ENCODE measurements around the gene GTSE1.
"Not testable (repeated sequence)": the region's sequence is repeated elsewhere in the genome, so short reads cannot be mapped to it uniquely, and the experiment has no call there.

GTSE1 gene

GRCh38 chr22:46296257-46297150, at the start of gene GTSE1:
GTSE1 (plus strand) TSS chr22:46296870; CDS start chr22:46297401, 531 bp downstream.
- DNase-seq, result peak; percentile 96

- DNase-seq, result no peak
Measured at GRCh38 chr22:46247443-46247975, 49.2 kb upstream of the GTSE1 start.

GRCh38 chr22:46250035-46250782, 46.5 kb upstream of the GTSE1 start, which contains the start of gene CDPF1:
CDPF1 (minus strand) TSS chr22:46250293; CDS start chr22:46248284, 2,009 bp downstream.
- DNase-seq, result peak; percentile 94

- DNase-seq, result peak; percentile 12
Measured at GRCh38 chr22:46250783-46251125, 45.9 kb upstream of the GTSE1 start.

- DNase-seq, result no peak
Measured at GRCh38 chr22:46251266-46251665, 45.4 kb upstream of the GTSE1 start.

GRCh38 chr22:46251816-46252380, 44.8 kb upstream of the GTSE1 start:
- no peak for DNase-seq

- DNase-seq, result no peak
Measured at GRCh38 chr22:46256358-46256958, 40.2 kb upstream of the GTSE1 start.

- no peak for DNase-seq
Measured at GRCh38 chr22:46259374-46259773, 37.3 kb upstream of the GTSE1 start.

- DNase-seq, result no peak
Measured at GRCh38 chr22:46260038-46260437, 36.6 kb upstream of the GTSE1 start.

GRCh38 chr22:46262449-46263215, 34.0 kb upstream of the GTSE1 start:
- peak; percentile 28 for DNase-seq

- no peak for DNase-seq
Measured at GRCh38 chr22:46263216-46263590, 33.5 kb upstream of the GTSE1 start, which contains the start of gene PKDREJ. PKDREJ (minus strand) TSS chr22:46263343; CDS start chr22:46263322, 21 bp downstream.

- DNase-seq, result not testable (repeated sequence)
Measured at GRCh38 chr22:46264520-46264919, 32.1 kb upstream of the GTSE1 start.

- DNase-seq, result not testable (repeated sequence)
Measured at GRCh38 chr22:46265627-46266026, 31.0 kb upstream of the GTSE1 start.

- DNase-seq, result peak; percentile 48
Measured at GRCh38 chr22:46267431-46268279, 29.0 kb upstream of the GTSE1 start, which contains the start of gene TTC38. TTC38 (plus strand) TSS chr22:46268008; CDS start chr22:46268040, 32 bp downstream.

- no peak for DNase-seq
Measured at GRCh38 chr22:46269564-46269963, 27.1 kb upstream of the GTSE1 start.

- no peak for DNase-seq
Measured at GRCh38 chr22:46272196-46272595, 24.5 kb upstream of the GTSE1 start.

- no peak for DNase-seq
Measured at GRCh38 chr22:46272762-46273431, 23.8 kb upstream of the GTSE1 start.

- DNase-seq, result no peak
Measured at GRCh38 chr22:46273432-46274148, 23.1 kb upstream of the GTSE1 start.

GRCh38 chr22:46274381-46274780, 22.3 kb upstream of the GTSE1 start:
- no peak for DNase-seq
